ENCODE results near the gene KCND1. TPM values are rescaled to one million over a fixed set of nuclear protein-coding genes. Genes with fewer than 3 reads are reported as not detected.

Gene KCND1
- total and polyA plus RNA-seq, 10 of the 15 experiments (the other 5 are each of a cell fraction or from before 2014, with no cell fraction given), result 0.02 to 1.0 (median 0.39) TPM

- no peak for TF ChIP-seq SMC3 (IDR thresholded peaks at IDR 0.05; ENCODE audit: borderline replicate concordance, low read length)
- no peak for TF ChIP-seq CBX5 (IDR thresholded peaks at IDR 0.05; ENCODE audit: low read depth)
- TF ChIP-seq POLR2AphosphoS5 (IDR thresholded peaks at IDR 0.05; ENCODE audit: low read length), result peak; percentile 86
- no peak for TF ChIP-seq SUPT20H (IDR thresholded peaks at IDR 0.05; ENCODE audit: borderline replicate concordance, control insufficient read depth, low read depth, low read length)
- peak; percentile 41; the same call in 1 of the 2 replicates for TF ChIP-seq CREB1 (IDR thresholded peaks at IDR 0.05; ENCODE audit: low read depth)
- TF ChIP-seq BMI1 (IDR thresholded peaks at IDR 0.05; ENCODE audit: borderline replicate concordance), result no peak
- TF ChIP-seq REST (IDR thresholded peaks at IDR 0.05; ENCODE audit: low read depth, low read length), result peak; percentile 39; the same call in 1 of the 2 replicates
- TF ChIP-seq TCF12 (IDR thresholded peaks at IDR 0.05; ENCODE audit: low read depth, low read length), result no peak
- TF ChIP-seq ZNF217 (IDR thresholded peaks at IDR 0.05), result no peak
- TF ChIP-seq USF1 (IDR thresholded peaks at IDR 0.05; ENCODE audit: borderline replicate concordance, extremely low read length, insufficient read depth, low read depth, low read length), result no peak
- TF ChIP-seq, protein P1, sequence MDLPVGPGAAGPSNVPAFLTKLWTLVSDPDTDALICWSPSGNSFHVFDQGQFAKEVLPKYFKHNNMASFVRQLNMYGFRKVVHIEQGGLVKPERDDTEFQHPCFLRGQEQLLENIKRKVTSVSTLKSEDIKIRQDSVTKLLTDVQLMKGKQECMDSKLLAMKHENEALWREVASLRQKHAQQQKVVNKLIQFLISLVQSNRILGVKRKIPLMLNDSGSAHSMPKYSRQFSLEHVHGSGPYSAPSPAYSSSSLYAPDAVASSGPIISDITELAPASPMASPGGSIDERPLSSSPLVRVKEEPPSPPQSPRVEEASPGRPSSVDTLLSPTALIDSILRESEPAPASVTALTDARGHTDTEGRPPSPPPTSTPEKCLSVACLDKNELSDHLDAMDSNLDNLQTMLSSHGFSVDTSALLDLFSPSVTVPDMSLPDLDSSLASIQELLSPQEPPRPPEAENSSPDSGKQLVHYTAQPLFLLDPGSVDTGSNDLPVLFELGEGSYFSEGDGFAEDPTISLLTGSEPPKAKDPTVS (IDR thresholded peaks at IDR 0.05; ENCODE audit: low read depth, low read length), result no peak
- TF ChIP-seq GATAD2B (conservative IDR thresholded peaks at IDR 0.05; ENCODE audit: low read depth), result no peak; the same call in 1 of the 2 replicates
- no peak for TF ChIP-seq RBBP5 (conservative IDR thresholded peaks at IDR 0.05)
- TF ChIP-seq ELK1 (IDR thresholded peaks at IDR 0.05; ENCODE audit: low read depth, low read length), result no peak
- 0 out of 2 replicates have a peak, but pooled peaks have one; percentile 16 for TF ChIP-seq NFYB (IDR thresholded peaks at IDR 0.05; ENCODE audit: insufficient read depth, low read depth, low read length)
- TF ChIP-seq, protein P2, sequence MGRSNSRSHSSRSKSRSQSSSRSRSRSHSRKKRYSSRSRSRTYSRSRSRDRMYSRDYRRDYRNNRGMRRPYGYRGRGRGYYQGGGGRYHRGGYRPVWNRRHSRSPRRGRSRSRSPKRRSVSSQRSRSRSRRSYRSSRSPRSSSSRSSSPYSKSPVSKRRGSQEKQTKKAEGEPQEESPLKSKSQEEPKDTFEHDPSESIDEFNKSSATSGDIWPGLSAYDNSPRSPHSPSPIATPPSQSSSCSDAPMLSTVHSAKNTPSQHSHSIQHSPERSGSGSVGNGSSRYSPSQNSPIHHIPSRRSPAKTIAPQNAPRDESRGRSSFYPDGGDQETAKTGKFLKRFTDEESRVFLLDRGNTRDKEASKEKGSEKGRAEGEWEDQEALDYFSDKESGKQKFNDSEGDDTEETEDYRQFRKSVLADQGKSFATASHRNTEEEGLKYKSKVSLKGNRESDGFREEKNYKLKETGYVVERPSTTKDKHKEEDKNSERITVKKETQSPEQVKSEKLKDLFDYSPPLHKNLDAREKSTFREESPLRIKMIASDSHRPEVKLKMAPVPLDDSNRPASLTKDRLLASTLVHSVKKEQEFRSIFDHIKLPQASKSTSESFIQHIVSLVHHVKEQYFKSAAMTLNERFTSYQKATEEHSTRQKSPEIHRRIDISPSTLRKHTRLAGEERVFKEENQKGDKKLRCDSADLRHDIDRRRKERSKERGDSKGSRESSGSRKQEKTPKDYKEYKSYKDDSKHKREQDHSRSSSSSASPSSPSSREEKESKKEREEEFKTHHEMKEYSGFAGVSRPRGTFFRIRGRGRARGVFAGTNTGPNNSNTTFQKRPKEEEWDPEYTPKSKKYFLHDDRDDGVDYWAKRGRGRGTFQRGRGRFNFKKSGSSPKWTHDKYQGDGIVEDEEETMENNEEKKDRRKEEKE (IDR thresholded peaks at IDR 0.05), result peak; percentile 91
- TF ChIP-seq USF2 (IDR thresholded peaks at IDR 0.05; ENCODE audit: borderline replicate concordance, low read depth, low read length), result no peak
These were observed 30.7 kb upstream of the KCND1 start, which contains the start of gene GRIPAP1 (continued) for GRCh38 chrX:49002091-49002935.

Data from GM12878 (cell line).